Measurements from ENCODE around the gene NCAN. TPM values are rescaled to one million over a fixed set of nuclear protein-coding genes. Genes with fewer than 3 reads are reported as not detected.

NCAN gene
- total RNA-seq, 1 experiment from 2014 or later = 0.15 TPM

- TF ChIP-seq TCF7L2 (IDR thresholded peaks at IDR 0.05; ENCODE audit: low read depth, low read length) (no peak), POLR2AphosphoS5 (IDR thresholded peaks at IDR 0.05; ENCODE audit: low read depth, low read length) (no peak), REST (IDR thresholded peaks at IDR 0.05; ENCODE audit: insufficient read depth in 1 of 2, low read depth in 2 of 2, low read length in 1 of 2) (no peak), CTCF (IDR thresholded peaks at IDR 0.05) (no peak), SIN3A (IDR thresholded peaks at IDR 0.05; ENCODE audit: borderline replicate concordance, insufficient read depth, low read depth, low read length) (no peak)
- in situ Hi-C loops (cut with HindIII; ENCODE audit: low pct_unique_long_range_greater_than_20kb, low sequenced_read_pairs) (no loop called here), intact Hi-C loops (cut with micrococcal nuclease; ENCODE audit: unreplicated experiment) (no loop called here)
- no peaks in the 10 kb centered on the region for H3K36me3 ChIP-seq (ENCODE audit: control insufficient read depth, insufficient read depth, low read length)
- peaks cover 6% of the 10 kb centered on the region; the same call in 1 of the 2 replicates for H3K9me3 ChIP-seq (ENCODE audit: control insufficient read depth, insufficient read depth, low read depth, low read length)
- ChIA-PET POLR2A (no interaction called here), CTCF (no interaction called here)
- no peak overlapping the region for H3K4me3 ChIP-seq (ENCODE audit: low read depth in 2 of 2, low read length in 2 of 2)
- ATAC-seq = no peak
- H3K4me1 ChIP-seq (ENCODE audit: control insufficient read depth, insufficient read depth, low read length) = no peaks in the 10 kb centered on the region
- no peak for DNase-seq (ENCODE audit: low read depth, low spot score)
- H3K27ac ChIP-seq (ENCODE audit: low read length) = no peak overlapping the region
- no peaks in the 10 kb centered on the region for H3K27me3 ChIP-seq (ENCODE audit: control insufficient read depth, insufficient read depth, low read length)
- BruUV-seq (replicated peaks) = no TSS peak
These were observed 24.4 kb downstream of the NCAN start for GRCh38 chr19:19236173-19236572.

- in situ Hi-C loops (cut with HindIII; ENCODE audit: low pct_unique_long_range_greater_than_20kb, low sequenced_read_pairs) (no loop called here), intact Hi-C loops (cut with micrococcal nuclease; ENCODE audit: unreplicated experiment) (no loop called here)
- no peak for ATAC-seq
- no peaks in the 10 kb centered on the region for H3K4me1 ChIP-seq (ENCODE audit: control insufficient read depth, insufficient read depth, low read length)
- no peaks in the 10 kb centered on the region for H3K36me3 ChIP-seq (ENCODE audit: control insufficient read depth, insufficient read depth, low read length)
- BruUV-seq (replicated peaks) = no TSS peak
- peaks cover 6% of the 10 kb centered on the region; the same call in 1 of the 2 replicates for H3K9me3 ChIP-seq (ENCODE audit: control insufficient read depth, insufficient read depth, low read depth, low read length)
- CTCF ChIA-PET = no interaction called here
- no peaks in the 10 kb centered on the region for H3K27me3 ChIP-seq (ENCODE audit: control insufficient read depth, insufficient read depth, low read length)
- no peak overlapping the region for H3K4me3 ChIP-seq (ENCODE audit: low read depth in 2 of 2, low read length in 2 of 2)
- no peak for DNase-seq (ENCODE audit: low read depth, low spot score)
- no peak overlapping the region for H3K27ac ChIP-seq (ENCODE audit: low read length)
- POLR2A ChIA-PET = no interaction called here
- TF ChIP-seq CTCF (IDR thresholded peaks at IDR 0.05) (no peak), REST (IDR thresholded peaks at IDR 0.05; ENCODE audit: insufficient read depth in 1 of 2, low read depth in 2 of 2, low read length in 1 of 2) (no peak), POLR2AphosphoS5 (IDR thresholded peaks at IDR 0.05; ENCODE audit: low read depth, low read length) (no peak), SIN3A (IDR thresholded peaks at IDR 0.05; ENCODE audit: borderline replicate concordance, insufficient read depth, low read depth, low read length) (no peak), TCF7L2 (IDR thresholded peaks at IDR 0.05; ENCODE audit: low read depth, low read length) (no peak)
These were observed 26.6 kb downstream of the NCAN start for GRCh38 chr19:19238126-19238894.
